DOHH2 (cell line): ENCODE data around the gene OTUD5.

Experiments
- H3F3A ChIP-seq: fragments of 200-600 bp; sonication (generic), shearing (Covaris generic); 2 replicates; pipeline ENCODE4 v1.6.0; 2016; ENCODE audit warnings: antibody characterized with exemption, mild to moderate bottlenecking; ENCODE audit not compliant: control insufficient read depth, insufficient read depth
- H3K27ac ChIP-seq: fragments of 200-600 bp; sonication (generic); 2 replicates; pipeline ENCODE4 v1.5.1; 2014; ENCODE audit warnings: low read depth, mild to moderate bottlenecking, low read length, moderate library complexity
- H3K27me3 ChIP-seq: fragments of 200-600 bp; sonication (generic); 2 replicates; pipeline ENCODE4 v1.6.1; 2014; ENCODE audit warnings: mild to moderate bottlenecking, low read length, mixed read lengths; ENCODE audit not compliant: control insufficient read depth
- H3K36me3 ChIP-seq: fragments of 200-600 bp; sonication (generic); 2 replicates; pipeline ENCODE4 v1.6.1; 2014; ENCODE audit warnings: mild to moderate bottlenecking, low read length, moderate library complexity, mixed read lengths; ENCODE audit not compliant: control insufficient read depth
- H3K4me1 ChIP-seq: fragments of 200-600 bp; sonication (generic); 2 replicates; pipeline ENCODE4 v1.6.1; 2014; ENCODE audit warnings: mild to moderate bottlenecking, low read length, mixed read lengths; ENCODE audit not compliant: control insufficient read depth
- H3K4me2 ChIP-seq: fragments of 200-600 bp; sonication (generic); 2 replicates; pipeline ENCODE4 v1.6.0; 2014; ENCODE audit warnings: mild to moderate bottlenecking, low read length, moderate library complexity
- H3K4me3 ChIP-seq: fragments of 200-600 bp; sonication (generic); 2 replicates; pipeline ENCODE4 v1.5.1; 2014; ENCODE audit warnings: mild to moderate bottlenecking, low read length, mixed read lengths
- H3K79me2 ChIP-seq: fragments of 200-600 bp; sonication (generic); 2 replicates; pipeline ENCODE4 v1.6.1; 2014; ENCODE audit warnings: mild to moderate bottlenecking, low read length, mixed read lengths; ENCODE audit not compliant: control insufficient read depth
- H3K9me2 ChIP-seq: fragments of 200-600 bp; sonication (generic); replicated peaks from 2 replicates; pipeline ENCODE4 v1.6.1; 2014; ENCODE audit warnings: mild to moderate bottlenecking, low read length, mixed read lengths; ENCODE audit not compliant: control insufficient read depth
- H3K9me3 ChIP-seq: fragments of 200-600 bp; sonication (generic); 2 replicates; pipeline ENCODE4 v1.6.1; 2014; ENCODE audit warnings: antibody characterized with exemption, low read length, mixed read lengths; ENCODE audit not compliant: control insufficient read depth, insufficient read depth
- H4K20me1 ChIP-seq: fragments of 200-600 bp; sonication (generic); 2 replicates; pipeline ENCODE4 v1.6.0; 2014; ENCODE audit warnings: low read depth, mild to moderate bottlenecking, antibody characterized with exemption, low read length, moderate library complexity; ENCODE audit not compliant: control insufficient read depth, insufficient read depth
- CTCF ChIP-seq: fragments of 200-600 bp; sonication (generic); IDR thresholded peaks from one replicate; pipeline ENCODE4 v1.5.1; 2014; ENCODE audit warnings: antibody characterized with exemption, mild to moderate bottlenecking, low read depth, low read length; ENCODE audit not compliant: poor library complexity, severe bottlenecking
- EZH2phosphoT487 ChIP-seq: fragments of 200-600 bp; sonication (generic); IDR thresholded peaks from 2 replicates; pipeline ENCODE4 v1.6.1; 2017; ENCODE audit warnings: borderline replicate concordance, mild to moderate bottlenecking, antibody characterized with exemption, low read length, moderate library complexity, mixed read lengths

The OTUD5 gene

DNA sequence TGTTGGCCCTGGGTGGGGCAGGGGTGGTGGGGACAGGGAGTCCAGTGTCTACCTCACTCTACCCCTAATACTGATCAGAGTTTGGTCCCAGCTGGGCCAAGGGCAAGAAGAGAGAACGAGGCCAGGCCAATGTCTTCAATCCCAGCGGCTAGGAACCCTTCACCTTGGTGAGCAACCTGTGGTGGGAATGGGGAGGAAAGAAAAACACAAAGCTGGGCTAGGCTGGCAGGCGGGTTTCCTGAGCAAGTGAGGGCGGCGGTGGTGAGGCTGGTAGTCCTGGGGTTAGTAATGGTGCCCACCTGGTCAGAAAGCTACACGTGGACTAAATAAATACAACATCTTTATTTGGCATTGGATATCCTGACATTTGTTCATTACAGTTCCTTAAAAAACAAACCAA lies 54.1 kb downstream of the OTUD5 start:
- TF ChIP-seq CTCF = no peak
- TF ChIP-seq EZH2phosphoT487 = no peak
- Histone ChIP-seq H3K9me2 (no peaks in the 10 kb centered on the region), H3K9me3 (no peaks in the 10 kb centered on the region), H3K79me2 (peaks cover 21% of the 10 kb centered on the region), H3K36me3 (peaks cover 26% of the 10 kb centered on the region), H3K4me3 (no peak overlapping the region), H3F3A (no peaks in the 10 kb centered on the region), H3K4me1 (peaks cover 8% of the 10 kb centered on the region), H3K27me3 (no peaks in the 10 kb centered on the region), H3K27ac (no peak overlapping the region), H3K4me2 (no peak overlapping the region), H4K20me1 (no peaks in the 10 kb centered on the region)

DNA sequence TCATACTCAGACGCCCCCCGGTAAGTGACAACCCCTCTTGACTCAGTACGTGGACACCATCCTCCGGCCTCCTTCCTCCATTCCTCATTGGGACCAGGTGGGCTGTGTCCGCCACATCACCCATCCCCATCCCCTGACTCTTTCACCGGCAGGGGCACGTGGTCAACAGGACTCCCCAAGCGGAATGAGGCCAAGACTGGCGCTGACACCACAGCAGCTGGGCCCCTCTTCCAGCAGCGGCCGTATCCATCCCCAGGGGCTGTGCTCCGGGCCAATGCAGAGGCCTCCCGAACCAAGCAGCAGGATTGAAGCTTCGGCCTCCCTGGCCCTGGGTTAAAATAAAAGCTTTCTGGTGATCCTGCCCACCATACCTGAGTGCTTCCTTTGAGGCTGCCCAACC lies 54.6 kb downstream of the OTUD5 start:
- no peaks in the 10 kb centered on the region for H3F3A ChIP-seq
- TF ChIP-seq EZH2phosphoT487 (no peak), CTCF (no peak)
- peaks cover 26% of the 10 kb centered on the region for H3K36me3 ChIP-seq
- no peaks in the 10 kb centered on the region for H4K20me1 ChIP-seq
- H3K4me2 ChIP-seq = no peak overlapping the region
- H3K27ac ChIP-seq = no peak overlapping the region
- no peaks in the 10 kb centered on the region for H3K9me3 ChIP-seq
- no peak overlapping the region for H3K4me3 ChIP-seq
- no peaks in the 10 kb centered on the region for H3K27me3 ChIP-seq
- H3K4me1 ChIP-seq = peaks cover 8% of the 10 kb centered on the region
- H3K79me2 ChIP-seq = peaks cover 23% of the 10 kb centered on the region
- H3K9me2 ChIP-seq = no peaks in the 10 kb centered on the region

- Histone ChIP-seq H3K9me2 (no peaks in the 10 kb centered on the region), H3K4me2 (no peak overlapping the region), H3K36me3 (peaks cover 26% of the 10 kb centered on the region), H3K79me2 (peaks cover 27% of the 10 kb centered on the region), H3K27ac (no peak overlapping the region), H3K4me3 (no peak overlapping the region), H4K20me1 (no peaks in the 10 kb centered on the region), H3K4me1 (peaks cover 8% of the 10 kb centered on the region), H3K27me3 (no peaks in the 10 kb centered on the region), H3F3A (no peaks in the 10 kb centered on the region), H3K9me3 (no peaks in the 10 kb centered on the region)
- TF ChIP-seq CTCF (no peak), EZH2phosphoT487 (no peak)
These were observed 55.3 kb downstream of the OTUD5 start for GRCh38 chrX:48902135-48902534.

DNA sequence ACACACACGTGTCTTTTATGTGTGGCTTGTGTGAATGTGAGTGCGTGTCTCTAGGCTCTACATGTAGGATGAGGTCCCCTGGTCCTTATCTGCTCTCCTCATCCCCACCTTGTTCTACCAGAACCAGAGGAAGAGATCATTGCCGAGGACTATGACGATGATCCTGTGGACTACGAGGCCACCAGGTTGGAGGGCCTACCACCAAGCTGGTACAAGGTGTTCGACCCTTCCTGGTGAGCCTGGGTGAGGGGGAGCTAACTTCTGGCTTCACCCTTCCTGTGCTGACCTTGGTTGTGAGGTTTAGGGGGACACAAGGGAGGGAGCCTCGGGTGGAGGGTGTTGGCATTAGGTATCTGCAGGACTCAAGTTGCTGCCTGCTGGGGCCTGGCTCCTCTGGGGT lies 56.3 kb downstream of the OTUD5 start:
- Histone ChIP-seq H3K79me2 (peaks cover 37% of the 10 kb centered on the region), H4K20me1 (0 out of 2 replicates have a peak, but pooled peaks cover 3% of the 10 kb centered on the region), H3K4me2 (no peak overlapping the region), H3K4me3 (no peak overlapping the region), H3K9me2 (no peaks in the 10 kb centered on the region), H3K27ac (no peak overlapping the region), H3K27me3 (no peaks in the 10 kb centered on the region), H3F3A (no peaks in the 10 kb centered on the region), H3K9me3 (no peaks in the 10 kb centered on the region), H3K4me1 (peaks cover 13% of the 10 kb centered on the region), H3K36me3 (peaks cover 22% of the 10 kb centered on the region)
- TF ChIP-seq EZH2phosphoT487 (no peak), CTCF (no peak)
